ENCODE measurements around the gene IDH2. TPM values are rescaled to one million over a fixed set of nuclear protein-coding genes. Genes with fewer than 3 reads are reported as not detected.

Gene IDH2
- total RNA-seq, 1 experiment from 2014 or later, result 53.3 TPM

- ChIA-PET CTCF (interaction anchor here (0.6 to 1.5 kb wide), 5 partner anchors 13 to 842 kb away, joined by 3 to 5 read pairs (median 4); no protein-coding TSS in a partner anchor), POLR2A (interaction anchor here (0.6 to 1.4 kb wide), 3 partner anchors 13 to 161 kb away, joined by 3 to 5 read pairs (median 5); no protein-coding TSS in a partner anchor)
- H3K27me3 Mint-ChIP-seq (ENCODE audit: low read depth), result no peaks in the 10 kb centered on the region; the same call in 1 of the 2 replicates
- H3K9me3 Mint-ChIP-seq, result peaks cover 4% of the 10 kb centered on the region; the same call in 1 of the 2 replicates
- DNase-seq (ENCODE audit: low spot score) (no peak), ATAC-seq (no peak)
- no peaks in the 10 kb centered on the region for H3K36me3 Mint-ChIP-seq
- H3K4me1 Mint-ChIP-seq, result peaks cover 70% of the 10 kb centered on the region
- TF ChIP-seq AFF4 (CRISPR knock-in tag; IDR thresholded peaks at IDR 0.05; ENCODE audit: borderline replicate concordance) (no peak), CTCF (IDR thresholded peaks at IDR 0.05) (no peak), MYBL2 (CRISPR knock-in tag; IDR thresholded peaks at IDR 0.05) (no peak), NR1H2 (CRISPR knock-in tag; IDR thresholded peaks at IDR 0.05) (no peak), ATF2 (CRISPR knock-in tag; IDR thresholded peaks at IDR 0.05; ENCODE audit: borderline replicate concordance, low read depth) (no peak), NFYB (CRISPR knock-in tag; conservative IDR thresholded peaks at IDR 0.05; ENCODE audit: low read depth) (no peak), TEAD1 (CRISPR knock-in tag; IDR thresholded peaks at IDR 0.05) (no peak), ESRRA (CRISPR knock-in tag; IDR thresholded peaks at IDR 0.05; ENCODE audit: borderline replicate concordance) (no peak), AR (CRISPR knock-in tag; IDR thresholded peaks at IDR 0.05) (no peak), TP53 (CRISPR knock-in tag; IDR thresholded peaks at IDR 0.05) (no peak), CDX4 (CRISPR knock-in tag; IDR thresholded peaks at IDR 0.05; ENCODE audit: borderline replicate concordance) (no peak), ZMAT4 (CRISPR knock-in tag; IDR thresholded peaks at IDR 0.05) (no peak), ZNF671 (CRISPR knock-in tag; IDR thresholded peaks at IDR 0.05) (no peak)
- no peak overlapping the region for H3K4me3 Mint-ChIP-seq
- H3K27ac Mint-ChIP-seq, result peak overlapping the region; percentile 89
Observed at GRCh38 chr15:90062462-90062932, 39.8 kb downstream of the IDH2 start.
